GM12873 (cell line): ENCODE measurements around the gene SMAD3.

Experiments
- TF ChIP-seq, protein P1 (sequence below): IDR thresholded peaks from 2 replicates; pipeline ENCODE4 v1.5.1; 2012; ENCODE audit warnings: low read depth, mild to moderate bottlenecking, moderate library complexity, low read length, control low read depth; ENCODE audit not compliant: insufficient read depth; ENCODE audit errors: missing control alignments

The SMAD3 gene

DNA sequence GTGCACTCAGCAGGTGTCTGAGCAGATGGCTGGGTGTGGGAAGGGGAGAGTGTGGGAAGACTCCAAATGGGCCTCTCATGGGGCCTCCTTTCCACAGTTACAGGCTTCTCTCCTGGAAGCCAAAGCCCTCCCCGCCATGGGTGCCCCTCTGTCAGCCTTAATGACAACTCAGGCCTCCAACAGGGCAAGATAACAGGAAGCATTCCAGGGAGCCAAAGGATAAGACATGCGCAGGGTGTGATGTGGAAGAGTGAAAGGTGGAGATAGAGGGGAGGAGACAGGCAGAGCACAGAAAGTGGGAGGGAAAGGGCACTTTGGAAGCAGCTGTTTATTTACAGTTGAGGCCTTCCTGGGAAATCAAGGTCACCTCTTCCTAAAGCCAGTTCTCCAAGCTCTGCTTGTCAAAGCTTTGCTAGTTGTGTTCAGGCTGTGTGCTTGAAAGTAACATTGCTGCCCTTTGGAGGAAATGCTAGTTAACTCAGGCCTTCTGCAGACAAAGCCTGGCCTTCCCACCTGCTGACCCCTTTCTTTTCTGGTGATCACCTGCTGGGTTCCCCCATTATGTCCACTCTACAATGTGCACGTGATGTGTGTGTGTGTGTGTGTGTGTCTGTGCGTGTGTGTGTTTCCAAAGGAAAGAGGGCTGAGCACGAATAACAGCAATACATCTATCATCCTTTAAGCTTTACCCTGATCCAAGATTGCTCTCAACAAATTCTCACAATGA lies 35.2 kb upstream of the SMAD3 start:
- TF ChIP-seq, protein P1, sequence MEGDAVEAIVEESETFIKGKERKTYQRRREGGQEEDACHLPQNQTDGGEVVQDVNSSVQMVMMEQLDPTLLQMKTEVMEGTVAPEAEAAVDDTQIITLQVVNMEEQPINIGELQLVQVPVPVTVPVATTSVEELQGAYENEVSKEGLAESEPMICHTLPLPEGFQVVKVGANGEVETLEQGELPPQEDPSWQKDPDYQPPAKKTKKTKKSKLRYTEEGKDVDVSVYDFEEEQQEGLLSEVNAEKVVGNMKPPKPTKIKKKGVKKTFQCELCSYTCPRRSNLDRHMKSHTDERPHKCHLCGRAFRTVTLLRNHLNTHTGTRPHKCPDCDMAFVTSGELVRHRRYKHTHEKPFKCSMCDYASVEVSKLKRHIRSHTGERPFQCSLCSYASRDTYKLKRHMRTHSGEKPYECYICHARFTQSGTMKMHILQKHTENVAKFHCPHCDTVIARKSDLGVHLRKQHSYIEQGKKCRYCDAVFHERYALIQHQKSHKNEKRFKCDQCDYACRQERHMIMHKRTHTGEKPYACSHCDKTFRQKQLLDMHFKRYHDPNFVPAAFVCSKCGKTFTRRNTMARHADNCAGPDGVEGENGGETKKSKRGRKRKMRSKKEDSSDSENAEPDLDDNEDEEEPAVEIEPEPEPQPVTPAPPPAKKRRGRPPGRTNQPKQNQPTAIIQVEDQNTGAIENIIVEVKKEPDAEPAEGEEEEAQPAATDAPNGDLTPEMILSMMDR = no peak

DNA sequence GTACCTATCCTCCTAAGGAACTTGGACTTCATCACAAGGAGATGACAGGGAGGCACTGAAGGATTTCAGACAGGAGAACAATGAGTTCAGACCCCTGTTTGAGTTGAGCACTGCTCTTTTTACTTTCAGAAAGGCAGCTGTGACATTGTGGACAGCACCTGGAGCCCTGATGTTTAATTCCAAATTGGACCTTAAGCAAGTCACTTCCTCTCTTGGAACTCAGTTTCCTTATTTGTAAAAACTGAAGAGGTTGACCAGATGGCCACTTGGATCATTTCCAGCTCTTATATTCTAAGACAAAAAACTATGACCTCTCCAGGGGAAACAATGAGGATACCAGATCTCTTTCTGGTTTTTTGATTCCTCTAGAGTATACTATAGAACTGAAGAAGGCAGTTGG lies 34.1 kb upstream of the SMAD3 start:
- TF ChIP-seq, protein P1 = no peak

DNA sequence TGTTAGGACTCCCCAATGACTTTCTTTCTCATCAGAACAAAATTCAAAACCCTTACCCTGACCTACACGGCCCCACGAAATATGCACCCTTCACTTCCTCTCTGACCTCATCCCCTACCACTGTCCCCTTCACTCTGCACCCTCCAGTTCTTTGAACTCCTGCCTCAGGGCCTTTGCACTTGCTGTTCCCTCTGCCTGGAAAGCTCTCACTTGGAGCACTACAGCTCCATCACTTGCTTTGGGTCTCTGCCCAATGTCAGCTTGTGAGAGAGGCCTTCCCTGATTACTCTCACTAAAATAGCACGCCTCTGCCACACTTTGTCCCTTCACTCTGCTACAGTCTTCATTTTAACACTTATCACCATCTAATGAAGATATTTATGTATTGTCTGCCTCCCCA lies 32.8 kb upstream of the SMAD3 start:
- TF ChIP-seq, protein P1 = no peak

DNA sequence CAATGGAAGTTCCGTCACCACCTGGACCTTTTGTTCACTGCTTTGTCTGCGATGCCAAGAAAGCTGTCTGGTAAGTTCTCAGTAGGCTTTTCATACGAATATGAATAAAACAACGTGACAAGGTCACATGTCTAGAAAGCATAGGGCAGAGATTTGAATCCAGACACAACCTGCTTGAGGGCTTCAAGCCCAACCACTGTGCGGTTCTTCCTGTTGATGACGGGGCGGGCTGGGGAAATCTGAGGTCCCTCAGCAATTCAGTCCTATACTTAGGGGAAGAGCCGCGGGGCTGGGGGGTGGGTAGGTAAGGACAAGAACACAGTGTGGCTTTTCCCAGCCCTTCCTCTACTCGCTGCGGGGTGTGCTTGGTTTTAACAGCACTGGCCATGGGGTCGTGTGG lies 32.4 kb upstream of the SMAD3 start:
- TF ChIP-seq, protein P1 = no peak

DNA sequence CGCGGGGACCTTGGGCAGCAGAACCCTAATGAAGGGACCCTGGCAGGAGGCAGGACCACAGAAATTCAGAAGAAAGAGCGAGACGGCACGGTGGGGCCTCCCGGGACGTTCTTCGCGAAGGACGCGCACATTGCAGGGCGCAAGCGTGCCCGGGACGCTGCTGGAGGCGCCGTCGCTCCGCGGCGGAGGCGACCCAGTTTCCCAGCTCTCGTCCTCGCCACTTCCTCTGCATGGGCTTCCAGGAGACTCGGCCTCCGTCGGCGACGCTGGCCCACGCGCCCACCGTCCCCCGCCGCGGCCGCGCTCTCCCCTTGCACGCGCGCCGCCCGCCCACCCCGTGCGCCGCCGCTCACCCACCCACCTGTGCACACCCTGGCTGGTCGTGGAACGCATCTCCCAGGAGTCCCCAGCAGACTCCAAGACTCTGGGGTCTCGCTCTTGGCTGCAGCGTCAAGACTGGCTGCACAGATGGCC lies 31.8 kb upstream of the SMAD3 start:
- TF ChIP-seq, protein P1 = no peak

DNA sequence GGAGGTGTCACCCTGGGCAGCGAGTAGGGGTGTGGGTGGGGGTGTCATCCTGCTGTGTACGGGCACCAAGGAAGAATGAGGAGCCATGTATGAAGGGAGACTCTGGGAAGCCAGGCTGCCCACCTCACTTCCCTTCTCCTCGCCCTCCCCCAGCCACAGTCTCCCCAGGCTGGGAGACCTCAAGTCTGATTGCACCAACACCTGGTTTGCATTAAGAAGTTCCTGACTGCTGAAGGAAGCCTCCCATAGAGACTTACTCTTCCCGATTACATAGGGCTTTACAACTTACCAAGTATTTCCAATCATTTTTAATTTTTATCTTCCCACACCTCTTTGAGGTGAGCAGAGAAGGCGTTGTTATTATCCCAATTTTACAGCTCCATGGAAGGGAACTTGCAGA lies 29.5 kb upstream of the SMAD3 start:
- TF ChIP-seq, protein P1 = no peak

GRCh38 chr15:67036775-67037555 lies 28.4 kb upstream of the SMAD3 start:
- TF ChIP-seq, protein P1 = no peak
